H9 (cell line): Measurements from ENCODE around the gene ANKRD17. TPM values are rescaled to one million over a fixed set of nuclear protein-coding genes. Genes with fewer than 3 reads are reported as not detected.

Source experiments
- DNase-seq: peaks from one replicate; pipeline ENCODE4 v3.0.0-alpha.2; 2017
- H2AFZ ChIP-seq: one replicate; pipeline ENCODE4 v1.6.1; 2013; ENCODE audit warnings: mild to moderate bottlenecking, low read length, control low read depth, moderate library complexity
- H2AK5ac ChIP-seq: 2 replicates; pipeline ENCODE4 v1.6.1; 2013; ENCODE audit warnings: low read length, control low read depth, mixed read lengths; ENCODE audit not compliant: insufficient read length
- H2BK120ac ChIP-seq: one replicate; pipeline ENCODE4 v1.6.1; 2013; ENCODE audit warnings: low read depth, mild to moderate bottlenecking, low read length, control low read depth, inconsistent platforms; ENCODE audit not compliant: poor library complexity, severe bottlenecking
- H2BK12ac ChIP-seq: 2 replicates; pipeline ENCODE4 v1.6.1; 2013; ENCODE audit warnings: low read length, control low read depth, mixed read lengths, low read depth; ENCODE audit not compliant: insufficient read length
- H2BK15ac ChIP-seq: 2 replicates; pipeline ENCODE4 v1.6.1; 2013; ENCODE audit warnings: low read depth, low read length, control low read depth
- H2BK20ac ChIP-seq: one replicate; pipeline ENCODE4 v1.6.1; 2013; ENCODE audit warnings: low read depth, mild to moderate bottlenecking, low read length, control low read depth, inconsistent platforms; ENCODE audit not compliant: poor library complexity, severe bottlenecking
- H2BK5ac ChIP-seq: 2 replicates; pipeline ENCODE4 v1.6.1; 2013; ENCODE audit warnings: low read length, control low read depth, mixed read lengths; ENCODE audit not compliant: insufficient read length
- H3K14ac ChIP-seq: 2 replicates; pipeline ENCODE4 v1.6.1; 2013; ENCODE audit warnings: low read length, control low read depth; ENCODE audit not compliant: insufficient read depth
- H3K18ac ChIP-seq: 2 replicates; pipeline ENCODE4 v1.6.1; 2013; ENCODE audit warnings: low read depth, mild to moderate bottlenecking, mixed read lengths, low read length, control low read depth; ENCODE audit not compliant: insufficient read length
- H3K23ac ChIP-seq: 2 replicates; pipeline ENCODE4 v1.6.1; 2013; ENCODE audit warnings: low read length, control low read depth, mixed read lengths, low read depth; ENCODE audit not compliant: insufficient read length
- H3K23me2 ChIP-seq: 2 replicates; pipeline ENCODE4 v1.6.1; 2013; ENCODE audit warnings: low read depth, mild to moderate bottlenecking, mixed read lengths, low read length, control low read depth; ENCODE audit not compliant: insufficient read length, poor library complexity, severe bottlenecking
- H3K27ac ChIP-seq: 2 replicates; pipeline ENCODE4 v1.5.1; 2013; ENCODE audit warnings: low read length, control low read depth, mixed read lengths, low read depth; ENCODE audit not compliant: insufficient read length
- H3K27me3 ChIP-seq: 2 replicates; pipeline ENCODE4 v1.6.1; 2013; ENCODE audit warnings: low read length, control low read depth, inconsistent platforms; ENCODE audit not compliant: insufficient read depth
- H3K4ac ChIP-seq: 2 replicates; pipeline ENCODE4 v1.6.1; 2013; ENCODE audit warnings: low read depth, mild to moderate bottlenecking, control low read depth, inconsistent platforms, low read length, moderate library complexity
- H3K4me1 ChIP-seq: 2 replicates; pipeline ENCODE4 v1.6.1; 2013; ENCODE audit warnings: low read length, control low read depth, inconsistent platforms; ENCODE audit not compliant: insufficient read depth
- H3K4me2 ChIP-seq: 2 replicates; pipeline ENCODE4 v1.6.1; 2013; ENCODE audit warnings: low read length, control low read depth, mixed read lengths; ENCODE audit not compliant: insufficient read length, insufficient read depth
- H3K56ac ChIP-seq: 2 replicates; pipeline ENCODE4 v1.6.1; 2013; ENCODE audit warnings: low read depth, mild to moderate bottlenecking, mixed read lengths, low read length, control low read depth; ENCODE audit not compliant: insufficient read length
- H3K79me1 ChIP-seq: 2 replicates; pipeline ENCODE4 v1.6.1; 2013; ENCODE audit warnings: low read depth, mild to moderate bottlenecking, moderate library complexity, low read length, control low read depth, inconsistent platforms; ENCODE audit not compliant: insufficient read depth, poor library complexity, severe bottlenecking
- H3K79me2 ChIP-seq: 2 replicates; pipeline ENCODE4 v1.6.1; 2013; ENCODE audit warnings: low read length, control low read depth, inconsistent platforms; ENCODE audit not compliant: insufficient read depth
- H3K9ac ChIP-seq: 2 replicates; pipeline ENCODE4 v1.6.1; 2013; ENCODE audit warnings: low read length, control low read depth, mixed read lengths; ENCODE audit not compliant: insufficient read length; ENCODE audit errors: extremely low read depth
- H3K9me3 ChIP-seq: one replicate; pipeline ENCODE4 v1.6.1; 2013; ENCODE audit warnings: low read depth, low read length, inconsistent platforms; ENCODE audit not compliant: control insufficient read depth
- H3T11ph ChIP-seq: one replicate; pipeline ENCODE4 v1.6.1; 2013; ENCODE audit warnings: mild to moderate bottlenecking, low read length, control low read depth, inconsistent platforms
- H4K20me1 ChIP-seq: one replicate; pipeline ENCODE4 v1.6.1; 2013; ENCODE audit not compliant: control insufficient read depth, insufficient read length, insufficient read depth
- H4K5ac ChIP-seq: 2 replicates; pipeline ENCODE4 v1.6.1; 2013; ENCODE audit warnings: low read depth, mild to moderate bottlenecking, mixed read lengths, low read length, control low read depth; ENCODE audit not compliant: insufficient read length
- H4K8ac ChIP-seq: replicated peaks from 2 replicates; pipeline ENCODE4 v1.6.1; 2013; ENCODE audit warnings: low read length, control low read depth, mixed read lengths, low read depth; ENCODE audit not compliant: insufficient read length
- H4K91ac ChIP-seq: 2 replicates; pipeline ENCODE4 v1.6.1; 2013; ENCODE audit warnings: low read depth, mild to moderate bottlenecking, moderate library complexity, mixed read lengths, low read length, control low read depth; ENCODE audit not compliant: insufficient read length
- H3K27ac Mint-ChIP-seq, 3 experiments: 2 replicates in 2 of 3; 3 replicates in 1 of 3; pipeline ENCODE4 v1.8.0; 2020 to 2021; ENCODE audit warnings: mixed read lengths in 3 of 3, mild to moderate bottlenecking in 1 of 3, moderate library complexity in 1 of 3
- H3K27me3 Mint-ChIP-seq: 2 replicates; pipeline ENCODE4 v1.8.0; 2021; ENCODE audit warnings: low read depth, mild to moderate bottlenecking, moderate library complexity, mixed read lengths
- H3K36me3 Mint-ChIP-seq, 3 experiments: 2 replicates in 2 of 3; 3 replicates in 1 of 3; pipeline ENCODE4 v1.8.0; 2020 to 2021; ENCODE audit warnings: low read depth in 3 of 3, mixed read lengths in 3 of 3; ENCODE audit not compliant: insufficient read depth in 1 of 3
- H3K4me1 Mint-ChIP-seq, 2 experiments: 2 replicates each; pipeline ENCODE4 v1.8.0; 2020; ENCODE audit warnings: mixed read lengths in 2 of 2
- H3K4me3 Mint-ChIP-seq, 2 experiments: 2 replicates in 1 of 2; 3 replicates in 1 of 2; pipeline ENCODE4 v1.8.0; 2020 to 2021; ENCODE audit warnings: mild to moderate bottlenecking in 2 of 2, mixed read lengths in 2 of 2, moderate library complexity in 1 of 2
- H3K9me3 Mint-ChIP-seq, 2 experiments: 2 replicates in 1 of 2; 3 replicates in 1 of 2; pipeline ENCODE4 v1.8.0; 2020; ENCODE audit warnings: mild to moderate bottlenecking in 2 of 2, mixed read lengths in 2 of 2, moderate library complexity in 1 of 2
- WGBS: extraction: QIAGEN DNeasy Blood & Tissue Kit; methylation state at CpG from one replicate; pipeline ENCODE4 v1.1.7; 2013; ENCODE audit warnings: missing lambda C conversion rate, low lambda C conversion rate, mixed read lengths; ENCODE audit not compliant: insufficient read length; ENCODE audit errors: extremely low coverage; 5-methylcytosine and 5-hydroxymethylcytosine counted together
- total RNA-seq: library from RNA; stranded (reverse); gene quantifications from 2 replicates; pipeline ENCODE4 v1.2.1, GENCODE V29; 2021
- TF ChIP-seq, protein P1 (sequence below): fragments of 200-600 bp; sonication (generic); conservative IDR thresholded peaks from 3 replicates; pipeline ENCODE4 v1.8.0; 2021; ENCODE audit warnings: antibody characterized with exemption, mild to moderate bottlenecking

ANKRD17 gene
- total RNA-seq, 1 experiment from 2014 or later: 82.4 TPM

- Histone ChIP-seq H2BK120ac (no peak overlapping the region), H3K18ac (no peak overlapping the region), H3T11ph (no peak overlapping the region), H3K14ac (no peak overlapping the region), H4K91ac (no peak overlapping the region), H3K79me1 (no peaks in the 10 kb centered on the region), H3K79me2 (no peaks in the 10 kb centered on the region), H2BK12ac (no peak overlapping the region), H3K27me3 (no peaks in the 10 kb centered on the region), H2BK20ac (no peak overlapping the region), H4K20me1 (no peaks in the 10 kb centered on the region), H3K4ac (no peak overlapping the region), H2AK5ac (no peak overlapping the region), H3K4me2 (no peak overlapping the region), H4K5ac (no peak overlapping the region), H3K23me2 (no peaks in the 10 kb centered on the region), H3K56ac (no peak overlapping the region), H3K9ac (no peak overlapping the region), H2AFZ (no peak overlapping the region), H4K8ac (no peak overlapping the region), H3K9me3 (peaks cover 11% of the 10 kb centered on the region), H3K23ac (no peak overlapping the region), H3K4me1 (no peaks in the 10 kb centered on the region), H3K27ac (no peak overlapping the region), H2BK5ac (no peak overlapping the region), H2BK15ac (no peak overlapping the region)
- H3K4me3 Mint-ChIP-seq: no peak overlapping the region
- peaks cover 21 to 27% of the 10 kb centered on the region in 2 experiments for H3K9me3 Mint-ChIP-seq
- no peaks in the 10 kb centered on the region for H3K4me1 Mint-ChIP-seq
- DNase-seq: no peak
- H3K27me3 Mint-ChIP-seq: no peaks in the 10 kb centered on the region; the same call in 1 of the 2 replicates
- H3K36me3 Mint-ChIP-seq: peaks cover 8 to 25% (median 16%) of the 10 kb centered on the region in 3 experiments
- TF ChIP-seq, protein P1, sequence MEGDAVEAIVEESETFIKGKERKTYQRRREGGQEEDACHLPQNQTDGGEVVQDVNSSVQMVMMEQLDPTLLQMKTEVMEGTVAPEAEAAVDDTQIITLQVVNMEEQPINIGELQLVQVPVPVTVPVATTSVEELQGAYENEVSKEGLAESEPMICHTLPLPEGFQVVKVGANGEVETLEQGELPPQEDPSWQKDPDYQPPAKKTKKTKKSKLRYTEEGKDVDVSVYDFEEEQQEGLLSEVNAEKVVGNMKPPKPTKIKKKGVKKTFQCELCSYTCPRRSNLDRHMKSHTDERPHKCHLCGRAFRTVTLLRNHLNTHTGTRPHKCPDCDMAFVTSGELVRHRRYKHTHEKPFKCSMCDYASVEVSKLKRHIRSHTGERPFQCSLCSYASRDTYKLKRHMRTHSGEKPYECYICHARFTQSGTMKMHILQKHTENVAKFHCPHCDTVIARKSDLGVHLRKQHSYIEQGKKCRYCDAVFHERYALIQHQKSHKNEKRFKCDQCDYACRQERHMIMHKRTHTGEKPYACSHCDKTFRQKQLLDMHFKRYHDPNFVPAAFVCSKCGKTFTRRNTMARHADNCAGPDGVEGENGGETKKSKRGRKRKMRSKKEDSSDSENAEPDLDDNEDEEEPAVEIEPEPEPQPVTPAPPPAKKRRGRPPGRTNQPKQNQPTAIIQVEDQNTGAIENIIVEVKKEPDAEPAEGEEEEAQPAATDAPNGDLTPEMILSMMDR: no peak
- no CpG with 5 or more reads among the region's 2 CpGs for WGBS
- H3K27ac Mint-ChIP-seq: no peak overlapping the region
These were observed 223.7 kb downstream of the ANKRD17 start for GRCh38 chr4:73034896-73035295.
